ENCODE results near the gene TNRC6C. TPM values are rescaled to one million over a fixed set of nuclear protein-coding genes. Genes with fewer than 3 reads are reported as not detected.
"Not testable (repeated sequence)": the region's sequence is repeated elsewhere in the genome, so short reads cannot be mapped to it uniquely, and the experiment has no call there.

Gene TNRC6C
- total RNA-seq, 1 donor from 2014 or later = 22.4 TPM

GRCh38 chr17:77963441-77963840 lies 4.9 kb downstream of the TNRC6C start:
- DNase-seq (no peak), ATAC-seq (peak in 1 of 2 donors; percentile 43)
- H3K9me3 ChIP-seq = no peaks in the 10 kb centered on the region
- no peaks in the 10 kb centered on the region for H3K27me3 ChIP-seq (ENCODE audit: low read depth)
- no peak overlapping the region for H3K27ac ChIP-seq
- no peak overlapping the region for H3K4me3 ChIP-seq
- intact Hi-C loops (cut with DNase I) = no loop called here
- H3K4me1 ChIP-seq = peaks cover 47% of the 10 kb centered on the region
- no peak for TF ChIP-seq CTCF (IDR thresholded peaks at IDR 0.05)
- H3K36me3 ChIP-seq = no peaks in the 10 kb centered on the region

- DNase-seq (no peak), ATAC-seq (no peak)
- TF ChIP-seq CTCF (IDR thresholded peaks at IDR 0.05) = no peak
- no peaks in the 10 kb centered on the region for H3K36me3 ChIP-seq
- H3K9me3 ChIP-seq = no peaks in the 10 kb centered on the region
- intact Hi-C loops (cut with DNase I) = no loop called here
- no peak overlapping the region for H3K27ac ChIP-seq
- peaks cover 37% of the 10 kb centered on the region for H3K4me1 ChIP-seq
- no peaks in the 10 kb centered on the region for H3K27me3 ChIP-seq (ENCODE audit: low read depth)
- no peak overlapping the region for H3K4me3 ChIP-seq
These were observed 6.8 kb downstream of the TNRC6C start for GRCh38 chr17:77965352-77965751.

GRCh38 chr17:77966476-77966875 lies 8.0 kb downstream of the TNRC6C start:
- H3K4me3 ChIP-seq = no peak overlapping the region
- H3K4me1 ChIP-seq = peaks cover 29% of the 10 kb centered on the region
- no peak for DNase-seq
- H3K27me3 ChIP-seq (ENCODE audit: low read depth) = no peaks in the 10 kb centered on the region
- no peak overlapping the region for H3K27ac ChIP-seq
- ATAC-seq = no peak
- intact Hi-C loops (cut with DNase I) = no loop called here
- no peak for TF ChIP-seq CTCF (IDR thresholded peaks at IDR 0.05)
- no peaks in the 10 kb centered on the region for H3K36me3 ChIP-seq
- no peaks in the 10 kb centered on the region for H3K9me3 ChIP-seq

GRCh38 chr17:77968788-77969187 lies 10.3 kb downstream of the TNRC6C start:
- Histone ChIP-seq H3K36me3 (no peaks in the 10 kb centered on the region), H3K4me3 (no peak overlapping the region), H3K9me3 (no peaks in the 10 kb centered on the region), H3K27ac (no peak overlapping the region), H3K4me1 (peaks cover 7% of the 10 kb centered on the region), H3K27me3 (ENCODE audit: low read depth) (no peaks in the 10 kb centered on the region)
- intact Hi-C loops (cut with DNase I) = no loop called here
- DNase-seq = no peak
- no peak for TF ChIP-seq CTCF (IDR thresholded peaks at IDR 0.05)
- ATAC-seq = no peak

DNA sequence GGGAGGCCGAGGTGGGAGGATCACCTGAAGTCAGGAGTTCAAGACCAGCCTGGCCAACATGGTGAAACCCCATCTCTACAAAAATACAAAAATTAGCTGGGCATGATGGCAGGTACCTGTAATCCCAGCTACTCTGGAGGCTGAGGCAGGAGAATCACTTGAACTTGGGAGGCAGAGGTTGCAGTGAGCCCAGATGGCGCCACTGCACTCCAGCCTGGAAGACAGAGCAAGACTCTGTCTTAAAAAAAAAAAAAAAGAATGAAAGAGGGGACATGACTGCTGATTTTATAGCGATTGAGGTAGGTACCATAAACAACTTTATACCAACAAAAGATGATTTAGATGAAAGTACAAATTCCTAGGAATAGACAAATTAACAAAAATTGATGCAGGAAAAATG lies 13.8 kb downstream of the TNRC6C start:
- H3K27ac ChIP-seq; DNase-seq; H3K36me3 ChIP-seq; intact Hi-C loops (cut with DNase I); H3K4me1 ChIP-seq; H3K4me3 ChIP-seq; H3K27me3 ChIP-seq (ENCODE audit: low read depth); ATAC-seq; H3K9me3 ChIP-seq: not testable (repeated sequence)

DNA sequence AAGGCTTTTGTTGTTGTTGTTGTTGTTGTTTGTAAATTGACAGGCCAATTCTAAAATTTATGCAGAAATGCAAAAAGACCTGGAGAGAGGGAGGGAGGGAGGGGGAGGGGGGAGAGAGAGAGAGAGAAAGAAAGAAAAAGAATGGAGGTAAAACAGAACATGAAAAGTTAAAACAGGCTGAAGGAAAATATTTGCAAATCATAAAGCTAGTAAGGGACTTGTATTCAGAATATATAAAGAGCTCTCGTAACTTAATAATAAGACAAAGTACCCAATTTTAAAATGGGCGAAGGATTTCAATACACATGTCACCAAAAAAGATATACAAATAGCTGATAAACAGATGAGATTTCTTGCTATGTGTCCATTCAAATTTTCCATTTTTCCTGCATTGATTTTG lies 15.4 kb downstream of the TNRC6C start:
- no peaks in the 10 kb centered on the region for H3K36me3 ChIP-seq
- intact Hi-C loops (cut with DNase I) = no loop called here
- H3K9me3 ChIP-seq = no peaks in the 10 kb centered on the region
- no peak overlapping the region for H3K27ac ChIP-seq
- TF ChIP-seq CTCF (IDR thresholded peaks at IDR 0.05) = no peak
- ATAC-seq = no peak
- no peaks in the 10 kb centered on the region for H3K4me1 ChIP-seq
- H3K27me3 ChIP-seq (ENCODE audit: low read depth) = no peaks in the 10 kb centered on the region
- H3K4me3 ChIP-seq = no peak overlapping the region
- DNase-seq = no peak
